GM18517 (cell line): ENCODE data around the gene CBX8.
A peak's percentile ranks its signal among the peaks of the same experiment; 100 is the strongest.
"Not testable (repeated sequence)": the region's sequence is repeated elsewhere in the genome, so short reads cannot be mapped to it uniquely, and the experiment has no call there.

Experiments
- ATAC-seq: cut with Tn5 transposase; IDR thresholded peaks from one replicate; pipeline ENCODE4 v1.9.1; 2021; ENCODE audit warnings: mild to moderate bottlenecking, moderate library complexity; ENCODE audit not compliant: unreplicated experiment

The CBX8 gene

GRCh38 chr17:79781736-79782575 lies 14.9 kb downstream of the CBX8 start:
- ATAC-seq = no peak

- no peak for ATAC-seq
Measured at GRCh38 chr17:79781012-79781650, 15.7 kb downstream of the CBX8 start.

- ATAC-seq = no peak
Measured at GRCh38 chr17:79779661-79780365, 17.1 kb downstream of the CBX8 start.

- no peak for ATAC-seq
Measured at GRCh38 chr17:79779084-79779529, 17.8 kb downstream of the CBX8 start.

- ATAC-seq = no peak
Measured at GRCh38 chr17:79778504-79779083, 18.3 kb downstream of the CBX8 start.

- peak; percentile 67 for ATAC-seq
Measured at GRCh38 chr17:79777894-79778503, 18.9 kb downstream of the CBX8 start, which contains the start of gene CBX2. TSS of gene CBX2 (plus strand) at chr17:79778148. CDS start at chr17:79778236, 88 bp downstream.

GRCh38 chr17:79777120-79777893 lies 19.6 kb downstream of the CBX8 start:
- ATAC-seq = peak; percentile 20

GRCh38 chr17:79776376-79777119 lies 20.3 kb downstream of the CBX8 start:
- ATAC-seq = no peak

- no peak for ATAC-seq
Measured at GRCh38 chr17:79775632-79776031, 21.2 kb downstream of the CBX8 start.

- ATAC-seq = no peak
Measured at GRCh38 chr17:79774561-79774975, 22.3 kb downstream of the CBX8 start.

- ATAC-seq = not testable (repeated sequence)
Measured at GRCh38 chr17:79772726-79773125, 24.2 kb downstream of the CBX8 start.

GRCh38 chr17:79771276-79771675 lies 25.6 kb downstream of the CBX8 start:
- ATAC-seq = no peak

- no peak for ATAC-seq
Measured at GRCh38 chr17:79769570-79770506, 27.0 kb downstream of the CBX8 start.

GRCh38 chr17:79765708-79766107 lies 31.2 kb downstream of the CBX8 start:
- ATAC-seq = no peak

- no peak for ATAC-seq
Measured at GRCh38 chr17:79761894-79762589, 34.8 kb downstream of the CBX8 start.

- no peak for ATAC-seq
Measured at GRCh38 chr17:79760197-79760906, 36.5 kb downstream of the CBX8 start.

GRCh38 chr17:79758271-79758670 lies 38.6 kb downstream of the CBX8 start:
- no peak for ATAC-seq
